C1 segment of cervical spinal cord (tissue), 14 donors: ENCODE results near the gene PUM1.
"Not testable (repeated sequence)": the region's sequence is repeated elsewhere in the genome, so short reads cannot be mapped to it uniquely, and the experiment has no call there.

Experiments
- DNase-seq, 14 donors: peaks; one replicate each; lab custom pipeline; 2025; lab: John Stamatoyannopoulos, UW

Gene PUM1

DNA sequence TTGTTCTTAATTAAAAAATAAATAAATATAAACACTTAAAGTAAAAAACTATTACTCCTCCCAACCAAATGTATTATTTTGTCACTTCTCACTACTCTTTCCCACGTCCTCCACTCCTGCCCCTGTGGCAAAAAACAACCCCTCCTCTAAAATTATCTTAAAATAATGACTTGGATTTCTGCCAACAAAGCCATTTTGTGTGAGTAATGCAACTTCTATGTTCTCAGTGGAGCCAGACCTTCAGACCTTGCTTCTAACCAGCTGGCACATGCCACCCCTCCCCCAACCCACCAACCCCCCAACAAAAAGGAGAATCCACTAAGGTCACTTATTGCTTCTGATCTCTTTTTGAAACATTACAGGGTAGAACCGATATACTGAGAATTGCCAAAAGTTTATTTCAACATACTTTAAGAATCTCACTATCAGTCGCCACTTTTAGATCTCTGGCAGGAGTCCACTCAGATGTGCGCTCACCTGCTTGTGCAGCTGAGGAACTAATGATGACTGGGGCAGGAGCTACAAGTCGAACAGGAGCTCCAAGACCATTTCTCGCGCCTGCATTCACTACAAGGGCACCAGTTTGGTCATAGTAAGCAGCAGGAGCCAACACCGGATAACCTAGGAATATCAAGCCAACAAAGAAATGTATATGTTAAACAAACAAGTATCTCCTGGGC, 98.7 kb downstream of the PUM1 start:
- no peak for DNase-seq

- peak in 1 of 14 donors; percentile 15 for DNase-seq
These were observed 99.5 kb downstream of the PUM1 start for GRCh38 chr1:30965924-30966599.

DNA sequence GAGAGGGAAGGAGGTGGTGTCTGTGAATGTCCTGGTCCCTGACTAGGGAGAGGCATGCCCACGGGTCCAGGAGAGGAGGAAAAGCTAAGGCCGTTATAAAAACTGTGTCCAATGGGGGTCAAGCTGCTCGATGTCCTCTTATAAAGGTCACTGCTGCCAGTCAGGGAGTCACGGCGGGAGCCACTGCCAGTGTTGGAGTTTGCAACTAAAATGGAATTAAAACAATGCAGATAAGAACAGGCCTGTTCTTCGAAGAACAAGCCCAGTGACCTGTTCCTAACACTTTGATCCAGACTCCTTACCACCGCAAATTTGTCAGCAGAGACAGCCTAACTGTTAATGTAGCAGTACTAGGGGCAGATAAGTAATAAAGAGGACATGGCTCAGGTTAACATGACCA, 100.8 kb downstream of the PUM1 start:
- DNase-seq: no peak

GRCh38 chr1:30962609-30963508, 102.7 kb downstream of the PUM1 start:
- DNase-seq: no peak

DNA sequence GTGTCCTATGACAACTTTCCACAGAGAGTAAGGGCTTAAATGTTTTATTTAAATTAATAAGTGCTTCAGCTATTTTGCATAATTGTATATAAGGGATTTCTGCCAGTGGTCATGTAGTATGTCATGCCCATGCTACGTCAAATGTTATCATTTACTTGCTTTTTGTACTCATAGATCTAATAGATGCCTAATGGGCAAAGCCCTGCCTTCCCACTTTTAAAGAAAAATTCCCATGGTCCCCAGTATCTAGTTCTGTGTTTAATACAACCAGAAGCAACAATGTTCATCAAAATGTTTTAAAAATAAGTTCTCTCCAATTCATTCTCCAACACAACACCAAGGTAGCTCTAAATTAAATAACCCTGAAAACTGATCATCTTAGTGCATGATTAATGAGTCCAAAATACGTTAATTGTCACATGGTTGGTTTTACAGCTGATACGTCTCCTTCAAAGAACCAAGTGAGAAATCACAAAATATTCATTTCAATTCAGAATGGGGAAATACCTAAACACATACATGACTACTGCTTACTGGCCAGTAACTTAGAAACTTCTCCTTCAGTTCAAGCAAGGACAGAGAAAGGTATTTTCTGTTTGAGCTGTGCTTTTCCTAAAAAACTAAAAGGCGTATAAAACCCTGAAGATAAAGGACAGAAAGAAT, 107.8 kb downstream of the PUM1 start:
- DNase-seq: no peak

- DNase-seq: no peak
These were observed 110.0 kb downstream of the PUM1 start for GRCh38 chr1:30955448-30956015.

GRCh38 chr1:30953685-30954084, 111.8 kb downstream of the PUM1 start:
- DNase-seq: peak in 1 of 14 donors; percentile 16

DNA sequence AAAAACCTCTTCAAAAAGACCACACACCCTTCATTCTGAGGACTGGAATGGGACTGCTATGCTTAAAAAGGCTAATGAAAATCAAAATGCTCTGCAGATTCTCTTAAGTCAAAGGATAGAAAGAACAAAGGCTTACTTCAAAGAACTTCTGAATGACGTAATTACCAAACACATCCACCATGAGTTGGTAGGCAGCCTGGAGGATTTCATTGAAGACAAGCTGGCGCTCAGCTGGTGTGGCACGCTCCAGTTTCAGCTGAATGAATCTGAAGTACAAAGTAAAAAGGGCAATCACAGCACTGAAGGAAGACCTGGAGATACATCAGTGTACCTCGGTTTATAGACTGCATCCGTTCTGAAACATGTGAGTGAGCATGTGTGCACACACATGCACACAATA, 113.4 kb downstream of the PUM1 start:
- peak in 6 of 14 donors; percentile 7 to 33 (median 13) for DNase-seq

- no peak for DNase-seq
These were observed 114.8 kb downstream of the PUM1 start for GRCh38 chr1:30950700-30951099.

DNA sequence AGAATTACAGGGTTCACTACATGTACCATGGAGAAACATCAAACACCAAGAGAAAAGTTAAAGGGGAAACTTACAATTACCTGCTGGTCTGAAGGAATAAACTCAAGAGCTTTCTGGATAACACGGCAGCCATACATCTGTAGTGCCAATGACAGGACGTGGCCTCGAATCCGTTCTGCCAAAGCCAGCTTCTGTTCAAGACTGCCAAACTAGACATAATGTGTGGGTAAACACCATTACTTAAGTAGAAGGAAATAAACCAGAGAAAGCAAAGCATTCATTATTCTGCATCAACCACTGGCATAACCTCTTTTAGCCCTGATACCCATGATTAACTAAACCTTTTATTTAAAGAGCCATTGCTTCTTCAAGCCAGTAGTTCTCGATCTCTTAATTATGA, 115.5 kb downstream of the PUM1 start:
- DNase-seq: no peak

DNA sequence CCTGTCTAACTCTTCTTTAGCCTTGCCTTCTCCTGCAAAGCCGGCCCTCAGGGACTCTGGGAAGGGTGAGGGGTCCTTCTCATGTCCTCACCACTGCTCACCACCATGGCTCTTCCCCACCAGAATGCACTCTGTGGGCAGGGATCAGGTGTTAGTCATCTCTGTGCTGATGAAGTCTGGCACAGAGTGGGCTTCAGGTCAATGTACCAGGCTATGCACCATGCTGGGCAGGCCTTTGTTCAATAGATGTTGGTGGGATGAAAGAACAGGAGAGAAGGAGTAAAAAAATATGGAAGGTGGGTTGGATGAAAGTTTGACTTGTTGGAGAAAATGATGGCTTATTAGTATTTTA, 116.1 kb downstream of the PUM1 start:
- DNase-seq: not testable (repeated sequence)

DNA sequence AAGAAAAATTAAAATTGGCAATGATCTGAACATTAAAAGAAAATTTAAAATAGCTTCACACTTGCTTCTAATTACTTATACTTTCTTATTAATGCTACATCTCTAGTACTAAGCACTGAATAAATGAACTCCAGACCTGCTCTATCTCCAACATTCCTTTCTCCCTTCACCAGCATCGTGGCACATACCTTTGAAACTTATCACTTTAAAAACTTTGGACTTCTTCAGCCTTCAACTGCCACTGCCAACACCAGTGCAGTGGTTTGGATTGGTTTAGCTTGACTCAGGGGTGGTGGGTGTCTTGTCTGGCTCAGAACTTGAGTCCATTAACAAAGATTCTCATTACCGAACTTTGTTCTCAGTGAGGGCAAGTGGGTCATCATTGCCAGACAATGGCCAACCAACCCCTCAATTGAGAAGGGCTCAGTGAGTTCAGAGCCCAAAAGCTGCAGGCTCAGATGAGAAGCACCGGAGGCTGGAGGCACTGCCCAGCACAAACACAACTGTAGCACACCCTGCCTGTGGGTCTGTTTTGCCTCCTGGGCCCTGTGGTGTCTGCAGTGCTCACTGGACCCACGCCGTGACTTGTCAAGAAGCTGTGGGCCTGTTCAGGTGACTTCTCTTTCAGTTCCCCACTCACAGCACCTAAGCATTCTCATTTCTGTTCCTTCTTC, 116.6 kb downstream of the PUM1 start:
- DNase-seq: not testable (repeated sequence)

- DNase-seq: no peak
These were observed 117.2 kb downstream of the PUM1 start for GRCh38 chr1:30948278-30948677.

GRCh38 chr1:30947212-30947611, 118.3 kb downstream of the PUM1 start:
- no peak for DNase-seq

- DNase-seq: no peak
These were observed 123.1 kb downstream of the PUM1 start for GRCh38 chr1:30942326-30942963.

- no peak for DNase-seq
These were observed 125.0 kb downstream of the PUM1 start for GRCh38 chr1:30940541-30940940.

- no peak for DNase-seq
These were observed 128.9 kb downstream of the PUM1 start for GRCh38 chr1:30936541-30937171.

DNA sequence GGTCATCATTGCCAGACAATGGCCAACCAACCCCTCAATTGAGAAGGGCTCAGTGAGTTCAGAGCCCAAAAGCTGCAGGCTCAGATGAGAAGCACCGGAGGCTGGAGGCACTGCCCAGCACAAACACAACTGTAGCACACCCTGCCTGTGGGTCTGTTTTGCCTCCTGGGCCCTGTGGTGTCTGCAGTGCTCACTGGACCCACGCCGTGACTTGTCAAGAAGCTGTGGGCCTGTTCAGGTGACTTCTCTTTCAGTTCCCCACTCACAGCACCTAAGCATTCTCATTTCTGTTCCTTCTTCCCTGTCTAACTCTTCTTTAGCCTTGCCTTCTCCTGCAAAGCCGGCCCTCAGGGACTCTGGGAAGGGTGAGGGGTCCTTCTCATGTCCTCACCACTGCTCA, 129.8 kb downstream of the PUM1 start:
- DNase-seq: not testable (repeated sequence)

- no peak for DNase-seq
These were observed 130.9 kb downstream of the PUM1 start for GRCh38 chr1:30934613-30935012.

- DNase-seq: no peak
These were observed 131.7 kb downstream of the PUM1 start for GRCh38 chr1:30933874-30934252.
